Cerebellar nuclear complex (tissue), 1 donor: ENCODE measurements around the gene L3MBTL4.

Experiments
- DNase-seq, 2 experiments: peaks; one replicate each; lab custom pipeline; 2025; lab: John Stamatoyannopoulos, UW

L3MBTL4 gene

DNA sequence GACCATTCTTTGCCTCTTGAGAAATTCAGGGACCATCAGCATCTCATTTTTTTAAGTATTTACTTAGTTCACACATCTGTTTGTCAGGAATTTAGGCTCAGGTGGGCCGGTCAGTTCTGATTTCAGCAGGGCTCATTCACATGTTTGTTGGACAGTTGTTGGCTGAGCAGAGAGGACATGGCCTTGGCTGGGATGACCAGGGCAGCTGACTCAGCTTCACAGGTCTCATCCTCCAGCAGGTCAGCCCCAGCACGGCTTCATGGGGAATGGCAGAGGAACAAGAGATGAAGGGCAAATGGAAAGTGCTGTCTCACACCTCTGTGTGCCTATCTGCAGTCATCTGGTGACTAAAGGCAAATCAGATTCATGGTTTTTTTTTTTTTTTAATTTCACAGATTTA lies 383.3 kb downstream of the L3MBTL4 start:
- DNase-seq = no peak

DNA sequence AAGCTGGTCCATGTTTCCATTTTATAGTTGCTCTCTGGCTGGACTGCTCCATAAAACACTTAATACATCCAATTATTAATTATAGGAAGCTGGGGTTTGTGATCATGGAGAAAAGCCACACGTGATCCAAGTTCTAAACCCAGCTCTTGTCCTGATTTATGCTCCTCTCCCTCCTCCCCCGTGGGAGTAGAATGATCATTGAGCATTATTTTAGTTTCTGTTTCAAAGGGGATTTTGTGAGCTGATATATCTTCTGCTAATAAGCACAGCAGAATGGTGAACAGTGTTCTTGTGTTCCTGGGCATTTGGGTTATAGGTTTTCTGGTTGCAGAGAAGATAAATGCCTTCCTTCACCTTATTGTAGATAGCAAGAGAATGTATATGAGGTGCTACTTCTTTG lies 383.7 kb downstream of the L3MBTL4 start:
- DNase-seq = no peak

DNA sequence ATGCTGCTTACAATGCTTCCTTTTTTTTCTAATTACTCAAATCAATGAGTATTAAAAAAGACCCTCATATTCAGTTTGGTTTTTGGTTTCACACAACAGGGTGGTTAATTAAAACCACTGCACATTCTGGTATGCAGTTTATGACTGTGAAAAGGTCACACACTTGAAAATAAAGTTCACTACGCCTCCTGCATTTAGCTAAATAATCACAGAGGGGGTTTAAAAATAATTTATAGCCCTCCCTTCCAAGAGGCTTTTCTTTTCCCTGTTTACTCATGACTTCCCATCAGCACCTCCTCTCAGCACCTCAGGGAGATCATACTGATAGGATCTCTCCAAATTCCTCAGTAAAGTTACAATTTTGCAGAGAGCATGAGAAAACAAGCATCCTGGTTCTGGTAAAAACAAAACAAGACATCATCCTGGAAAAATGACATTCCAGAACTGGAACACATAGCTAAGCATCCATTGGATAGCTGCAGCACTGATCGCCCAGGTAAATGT lies 389.9 kb downstream of the L3MBTL4 start:
- DNase-seq = no peak

DNA sequence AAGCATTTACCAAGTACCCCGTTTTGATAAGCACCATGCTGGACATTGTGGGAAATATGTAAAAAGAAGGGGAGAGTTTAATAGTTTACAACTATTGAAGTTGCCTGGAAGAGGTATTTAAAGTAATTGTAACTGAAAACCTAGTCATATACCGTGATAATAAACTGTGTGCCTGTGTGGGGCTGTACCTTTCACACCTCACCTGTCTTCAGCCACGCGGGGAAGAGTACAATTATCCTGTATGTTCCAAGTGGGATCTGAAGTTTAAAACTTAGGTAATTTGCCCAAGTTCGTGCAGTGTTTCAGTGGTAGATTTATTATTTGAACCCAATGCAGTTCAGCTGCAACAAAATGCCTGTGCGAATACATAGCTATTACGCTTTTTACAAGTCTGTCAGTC lies 391.2 kb downstream of the L3MBTL4 start:
- no peak for DNase-seq

DNA sequence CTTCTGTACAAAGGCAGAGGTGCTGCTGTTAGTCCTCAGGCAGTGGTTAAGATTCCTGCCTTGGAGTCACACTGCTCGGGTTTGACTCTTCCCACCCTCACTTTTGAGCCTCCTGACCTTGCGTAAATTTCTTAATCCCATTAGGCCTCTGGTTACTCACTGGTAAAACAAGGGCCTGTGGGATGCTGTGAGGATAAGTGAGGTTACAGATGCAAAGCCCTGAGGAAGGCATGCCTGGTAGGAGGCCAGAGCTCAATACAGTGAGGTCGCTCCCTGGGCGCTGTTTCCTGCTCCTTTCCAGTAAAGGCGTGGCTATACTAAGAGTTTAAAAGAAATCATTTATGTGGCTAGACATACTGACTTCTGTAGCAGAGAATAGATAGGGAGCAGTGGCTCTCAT lies 391.9 kb downstream of the L3MBTL4 start:
- no peak for DNase-seq

DNA sequence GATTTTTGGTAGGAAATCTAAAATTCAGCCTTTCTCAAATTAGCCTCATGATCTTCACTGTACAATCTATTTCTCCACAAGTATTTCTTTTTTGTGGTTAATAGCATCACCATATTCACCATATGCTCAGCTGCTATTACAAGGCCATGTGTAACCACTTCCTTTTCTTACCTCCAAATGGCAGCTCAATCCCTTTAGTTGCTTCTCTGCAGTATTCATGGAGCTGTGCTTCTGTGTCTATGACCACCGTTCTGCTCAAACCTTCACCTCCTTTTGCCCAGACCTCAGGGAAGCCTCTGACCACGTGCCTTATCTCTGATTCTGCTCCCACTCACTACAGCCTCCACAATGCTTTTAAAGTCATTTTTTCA lies 392.7 kb downstream of the L3MBTL4 start:
- no peak for DNase-seq

DNA sequence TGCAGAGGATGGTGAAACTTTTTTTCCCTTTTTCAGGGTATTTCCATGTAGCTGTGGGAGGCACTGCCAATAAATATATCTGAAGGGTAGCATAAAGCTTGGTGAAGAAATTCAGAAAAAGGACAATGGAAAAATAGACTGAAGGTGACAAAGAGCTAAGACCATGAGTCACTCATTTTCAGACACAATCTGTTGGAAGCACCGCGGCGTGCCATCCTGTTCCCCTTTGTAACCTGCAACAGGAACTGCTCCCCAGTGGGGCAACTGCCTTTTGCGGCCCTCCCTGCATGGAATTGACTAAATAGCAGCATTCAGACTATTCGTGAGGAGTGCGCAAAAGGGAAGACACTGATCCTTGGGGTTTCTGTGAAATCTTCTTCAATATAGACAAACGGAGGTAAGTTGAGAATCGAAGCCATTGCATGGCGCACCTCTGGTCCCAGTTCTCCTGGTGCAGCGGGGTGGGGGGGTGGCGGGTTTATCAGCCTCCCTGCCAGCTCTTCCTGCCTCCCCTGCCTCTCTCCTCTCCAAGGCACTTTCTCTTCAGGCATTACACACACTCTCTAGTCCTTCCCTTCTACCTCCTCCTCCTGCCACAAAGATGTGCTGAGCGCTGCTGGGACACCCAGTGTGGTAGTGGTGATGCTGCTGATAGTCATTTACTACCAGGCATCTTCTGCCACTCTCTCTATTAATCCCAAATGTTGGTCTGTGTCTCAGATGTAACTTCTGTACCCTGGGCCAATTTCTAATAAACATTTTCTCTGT lies 393.2 kb downstream of the L3MBTL4 start:
- DNase-seq = no peak

DNA sequence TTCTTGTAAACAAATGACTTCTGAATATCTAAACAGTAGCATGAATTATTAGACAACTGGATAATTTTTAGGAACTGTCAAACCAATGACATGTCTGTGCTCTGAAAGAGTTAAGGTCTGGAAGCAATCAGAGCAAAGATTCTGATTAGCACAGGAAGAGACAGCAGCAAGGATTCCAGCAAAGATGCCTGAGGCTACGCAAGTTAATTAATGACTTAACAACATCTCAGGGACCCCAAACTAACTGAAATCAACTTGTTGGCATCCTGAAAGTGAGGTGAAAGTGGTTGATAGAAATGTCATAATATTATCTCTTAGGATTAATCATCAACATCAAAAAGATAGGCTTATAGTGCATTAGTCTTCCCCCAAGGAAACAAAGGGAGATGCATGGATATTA lies 396.0 kb downstream of the L3MBTL4 start:
- DNase-seq = no peak

DNA sequence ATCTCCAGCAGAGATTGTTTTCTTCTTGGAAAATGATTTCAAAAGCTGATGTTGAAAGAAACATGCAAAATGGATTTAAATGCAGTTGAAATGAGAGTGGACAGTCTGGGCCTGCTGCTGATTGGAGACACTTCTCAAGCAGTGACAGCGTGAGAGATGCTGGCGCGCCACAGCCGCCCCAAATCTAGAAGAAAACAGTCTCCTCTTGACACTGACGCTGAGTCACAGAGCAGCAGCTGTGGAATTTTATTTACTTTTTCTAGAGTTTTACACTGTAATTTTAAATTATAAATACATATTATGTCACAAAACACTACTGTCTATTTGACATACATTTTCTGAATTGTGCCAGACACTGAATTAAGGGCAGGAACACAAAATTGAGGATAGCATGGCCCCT lies 397.5 kb downstream of the L3MBTL4 start:
- DNase-seq = no peak

DNA sequence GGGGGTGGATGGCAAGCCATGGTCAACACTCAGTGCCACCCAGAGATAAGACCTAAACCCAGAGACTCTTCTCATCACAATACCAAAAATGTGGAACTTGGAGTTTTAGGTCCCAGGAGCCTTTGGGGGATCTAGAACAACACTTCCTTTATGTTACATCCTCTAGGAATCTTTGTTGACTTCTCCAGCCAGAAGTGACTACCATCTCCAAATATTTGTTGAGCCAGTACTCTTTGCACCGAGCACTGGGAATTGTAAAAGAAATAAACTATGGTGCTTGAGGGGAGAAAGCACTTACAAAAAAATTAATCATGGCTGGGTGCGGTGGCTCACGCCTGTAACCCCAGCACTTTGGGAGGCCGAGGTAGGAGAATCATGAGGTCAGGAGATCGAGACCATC lies 399.3 kb downstream of the L3MBTL4 start:
- no peak for DNase-seq

DNA sequence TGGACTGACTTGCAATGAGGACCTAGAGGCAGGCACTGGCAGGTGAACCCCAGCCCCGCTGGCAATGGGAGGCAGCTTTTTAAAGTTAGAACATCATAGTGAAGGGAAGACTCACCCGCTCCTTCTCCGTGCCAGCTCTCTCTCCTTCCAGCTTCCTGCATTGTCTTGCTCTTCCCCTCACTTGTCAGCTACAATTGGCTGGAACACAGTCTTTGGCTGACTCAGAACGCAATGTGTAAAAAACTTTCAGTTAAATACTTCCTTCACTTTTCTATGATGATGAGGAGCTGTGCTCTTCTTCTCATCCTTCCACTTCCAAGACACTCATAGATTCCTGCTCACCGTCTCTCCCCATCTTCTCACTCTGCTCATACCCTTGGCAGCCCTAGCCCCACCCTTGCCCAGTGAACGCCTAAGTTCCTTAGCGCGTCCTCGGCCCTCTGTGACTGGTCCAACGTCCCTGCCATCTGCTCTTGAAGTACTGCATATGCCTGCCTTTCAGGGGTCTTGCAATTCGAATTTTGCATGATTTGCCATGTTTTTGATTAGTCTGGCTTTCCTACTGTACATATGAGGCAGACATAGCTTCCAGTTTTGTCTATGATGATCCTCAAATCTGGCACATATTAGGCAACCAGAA lies 401.4 kb downstream of the L3MBTL4 start:
- DNase-seq = no peak

DNA sequence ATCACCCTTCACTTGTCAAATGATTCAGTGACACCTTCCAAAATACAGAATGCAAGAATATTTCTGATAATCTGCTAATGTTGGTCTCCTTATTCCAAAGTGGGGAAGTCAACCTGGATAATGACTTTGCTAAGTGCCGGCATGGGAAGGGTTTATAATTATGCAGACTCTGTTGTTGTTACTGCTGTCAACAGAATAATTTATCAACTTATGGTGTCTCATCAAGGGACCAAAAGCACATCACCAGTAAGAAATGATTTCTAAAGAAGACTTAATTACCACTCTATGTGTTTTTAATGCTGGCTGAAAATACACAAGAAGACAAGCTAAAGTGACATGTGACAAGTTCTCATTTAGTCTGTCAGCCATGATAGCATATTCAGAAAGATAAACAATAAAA lies 403.8 kb downstream of the L3MBTL4 start:
- DNase-seq = no peak

DNA sequence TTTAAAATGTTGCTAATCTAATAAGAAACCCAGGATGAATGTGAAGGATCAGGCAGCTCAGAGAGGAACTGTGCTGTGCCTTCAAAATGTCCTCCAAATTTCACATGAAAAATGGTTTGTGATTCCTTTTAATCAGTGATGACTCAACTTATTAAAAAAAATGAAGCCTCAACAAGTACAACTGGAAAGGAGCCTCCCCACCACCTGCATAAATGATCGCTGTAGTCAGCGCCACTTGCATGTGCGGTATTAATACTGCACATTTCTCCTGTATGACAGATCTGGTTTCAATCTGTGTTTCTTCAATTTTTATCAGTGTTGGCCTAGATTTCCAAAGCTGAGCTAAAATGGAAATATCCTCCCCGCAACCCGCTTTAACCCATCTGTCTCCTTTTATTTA lies 404.4 kb downstream of the L3MBTL4 start:
- no peak for DNase-seq

DNA sequence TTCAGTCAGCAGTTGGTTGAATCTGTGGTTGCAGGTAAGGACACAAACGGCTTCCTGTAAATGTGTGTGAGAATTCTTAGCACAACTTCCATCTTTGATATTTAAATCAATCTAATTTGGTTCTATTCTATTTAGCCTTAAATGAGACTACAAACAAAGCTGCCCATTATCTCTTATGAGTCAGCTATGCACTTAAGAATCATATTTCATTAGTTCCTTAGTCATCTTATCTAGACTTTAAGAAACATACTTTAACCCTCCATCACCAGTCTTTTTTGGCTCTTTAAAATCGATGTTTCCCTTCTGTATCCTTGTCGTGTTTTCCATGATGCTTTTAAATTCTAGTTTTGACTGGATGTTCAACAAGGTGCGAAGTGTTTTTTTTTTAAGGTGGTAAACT lies 405.0 kb downstream of the L3MBTL4 start:
- DNase-seq = no peak

DNA sequence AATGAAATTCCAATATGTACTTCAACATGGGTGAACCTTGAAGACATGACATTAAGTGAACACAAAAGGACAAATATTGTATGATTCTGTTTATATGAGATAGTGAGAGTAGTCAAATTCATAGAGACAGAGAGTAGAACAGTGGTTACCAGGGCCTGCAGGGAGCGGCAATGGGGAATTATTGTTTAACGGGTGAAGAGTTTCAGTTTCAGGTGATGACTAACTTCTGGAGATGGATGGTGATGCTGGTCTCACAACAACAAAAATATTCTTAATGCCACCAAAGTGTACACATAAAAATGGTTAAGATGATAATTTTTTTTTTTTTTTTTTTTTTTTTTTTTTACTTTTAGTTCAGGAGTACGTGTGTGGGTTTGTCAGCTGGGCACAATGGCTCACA lies 410.0 kb downstream of the L3MBTL4 start:
- DNase-seq = no peak

DNA sequence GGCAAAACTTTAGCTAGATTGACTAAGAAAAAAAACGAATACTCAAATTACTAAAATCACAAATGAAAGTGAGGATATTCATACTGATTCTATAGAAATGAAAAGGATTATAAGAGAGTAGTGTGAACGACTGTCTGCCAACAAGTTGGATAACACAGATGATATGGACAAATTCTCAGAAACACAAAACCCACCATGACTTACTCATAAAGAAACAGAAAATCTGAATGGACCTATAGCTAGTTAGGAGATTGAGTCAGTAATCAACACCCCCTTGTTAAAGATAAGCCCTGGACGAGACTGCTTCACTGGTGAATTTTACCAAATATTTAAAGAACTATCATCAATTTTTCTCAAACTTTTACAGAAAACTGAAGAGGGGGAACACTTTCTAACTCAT lies 410.6 kb downstream of the L3MBTL4 start:
- no peak for DNase-seq

DNA sequence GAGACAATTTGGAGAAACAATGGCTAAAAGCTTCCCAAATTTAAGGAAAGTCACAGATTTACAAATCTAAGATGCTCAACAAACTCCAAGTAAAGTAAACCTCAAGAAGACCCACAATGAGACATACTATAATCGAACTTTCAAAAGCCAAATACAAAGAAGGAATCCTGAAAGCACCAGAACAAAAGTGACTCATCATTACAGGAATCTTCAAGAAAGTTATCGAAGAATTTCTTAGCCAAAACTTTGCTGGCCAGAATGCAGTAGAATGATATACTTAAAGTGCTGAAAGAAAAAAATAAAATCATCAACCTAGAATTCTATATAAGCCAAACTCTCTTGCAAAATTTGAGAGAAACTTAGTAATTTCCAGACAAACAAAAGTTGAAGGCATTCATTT lies 412.8 kb downstream of the L3MBTL4 start:
- DNase-seq = no peak

DNA sequence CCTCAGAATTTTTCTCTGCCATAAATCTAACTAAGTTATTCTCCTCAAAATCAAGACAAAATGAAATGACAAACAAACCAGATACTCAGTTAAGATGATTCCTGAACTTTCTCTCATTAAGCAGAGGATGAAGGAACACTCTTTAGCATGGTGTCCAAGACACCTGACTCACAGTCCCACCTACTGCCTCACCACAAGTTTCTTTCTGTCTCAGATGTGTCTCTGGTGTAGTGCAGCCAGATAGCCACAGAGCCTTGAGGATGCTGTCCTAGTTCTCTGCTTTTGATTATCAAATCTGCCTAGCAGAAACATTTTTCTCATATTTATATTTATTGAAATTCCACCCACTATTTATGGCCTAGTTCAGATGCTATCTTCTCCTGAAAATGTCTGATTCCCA lies 415.8 kb downstream of the L3MBTL4 start:
- DNase-seq = no peak

DNA sequence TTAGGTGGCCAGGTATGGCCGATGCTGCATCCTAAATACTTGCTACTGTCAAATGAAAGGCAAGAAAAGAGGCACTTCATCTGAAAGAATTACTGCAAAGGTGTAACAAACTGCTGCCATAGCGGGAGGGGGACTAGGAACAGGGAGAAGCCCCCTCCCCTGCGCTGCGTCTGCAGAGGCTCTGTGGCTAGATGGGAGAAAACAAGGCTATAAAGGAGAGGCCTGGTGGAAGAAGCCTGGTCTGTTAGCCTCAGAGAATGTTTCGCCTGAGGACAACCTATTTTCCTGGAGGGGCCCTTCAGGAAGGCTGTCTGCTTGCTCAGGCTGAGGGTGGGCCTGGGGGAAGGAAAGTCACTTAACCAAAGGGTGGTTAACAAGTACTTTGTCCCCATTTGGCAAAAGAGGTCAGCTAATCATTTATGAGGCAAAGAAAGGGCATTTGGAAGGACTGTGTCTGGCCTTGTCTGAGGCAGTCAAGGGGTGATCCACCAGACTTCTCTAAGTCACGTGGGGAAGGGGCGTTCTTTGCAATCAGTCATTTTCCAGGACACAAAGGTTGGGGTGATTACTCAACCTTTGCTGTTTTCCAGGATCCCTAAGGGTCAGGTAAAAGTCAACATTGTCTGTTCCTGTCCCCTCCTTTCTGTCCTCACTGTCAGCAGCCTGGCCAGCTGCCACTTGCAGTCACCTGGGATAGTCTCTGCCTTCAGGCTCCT lies 416.4 kb downstream of the L3MBTL4 start:
- no peak for DNase-seq

DNA sequence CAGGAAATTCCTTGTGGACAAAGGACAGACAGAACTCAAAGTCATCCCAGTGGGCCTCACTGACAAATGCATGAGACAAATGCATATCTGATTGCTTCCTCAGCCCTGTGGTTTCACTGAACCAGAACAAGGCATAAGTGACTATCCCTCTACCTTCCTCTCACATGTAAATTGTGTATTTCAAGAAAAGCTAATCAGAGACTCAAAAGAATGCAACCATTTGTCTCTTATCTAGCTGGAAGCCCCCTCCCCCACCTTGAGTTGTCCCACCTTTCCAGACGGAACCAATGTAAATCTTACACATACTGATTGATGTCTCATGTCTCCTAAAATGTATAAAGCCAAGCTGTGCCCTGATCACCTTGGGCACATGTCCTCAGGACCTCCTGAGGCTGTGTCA lies 417.4 kb downstream of the L3MBTL4 start:
- no peak for DNase-seq

DNA sequence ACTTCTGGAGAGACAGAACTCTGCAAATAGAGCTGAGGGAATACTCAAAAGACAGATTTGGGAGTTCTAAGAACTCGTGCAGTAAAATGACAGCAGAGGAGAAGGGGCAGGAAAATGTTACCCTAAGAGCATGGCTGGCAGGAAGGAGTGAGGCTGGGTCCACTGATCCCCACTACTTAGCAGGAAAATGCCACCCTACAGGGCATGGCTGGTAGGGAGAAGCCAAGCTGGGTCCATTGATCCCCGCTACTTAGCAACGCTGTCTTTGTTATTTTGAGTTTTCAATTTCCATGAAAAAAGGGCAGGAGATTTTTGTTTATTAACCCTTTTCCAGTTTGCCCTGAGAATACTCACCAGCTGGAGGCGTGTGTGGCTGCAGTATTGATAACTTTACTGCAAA lies 419.1 kb downstream of the L3MBTL4 start:
- DNase-seq = no peak

DNA sequence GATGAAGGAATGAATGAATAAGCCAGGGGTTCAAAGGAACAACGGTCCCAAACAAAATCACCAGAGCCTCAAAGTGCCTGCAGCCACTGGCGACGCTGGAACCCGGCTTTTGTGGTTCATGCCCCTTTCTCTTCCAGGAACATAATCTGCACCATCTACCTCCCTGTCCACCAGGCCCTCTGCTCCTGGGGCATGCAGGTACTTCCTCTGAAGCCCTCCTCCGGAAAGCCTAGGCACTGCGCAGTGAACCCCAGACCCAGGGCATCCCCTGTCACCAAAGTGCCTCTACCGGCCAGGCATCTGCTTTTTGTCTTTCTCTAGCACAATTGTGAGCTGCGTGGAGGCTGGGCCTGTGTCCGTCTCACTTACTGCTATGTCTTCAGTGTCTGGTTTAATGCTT lies 420.8 kb downstream of the L3MBTL4 start:
- DNase-seq = no peak

DNA sequence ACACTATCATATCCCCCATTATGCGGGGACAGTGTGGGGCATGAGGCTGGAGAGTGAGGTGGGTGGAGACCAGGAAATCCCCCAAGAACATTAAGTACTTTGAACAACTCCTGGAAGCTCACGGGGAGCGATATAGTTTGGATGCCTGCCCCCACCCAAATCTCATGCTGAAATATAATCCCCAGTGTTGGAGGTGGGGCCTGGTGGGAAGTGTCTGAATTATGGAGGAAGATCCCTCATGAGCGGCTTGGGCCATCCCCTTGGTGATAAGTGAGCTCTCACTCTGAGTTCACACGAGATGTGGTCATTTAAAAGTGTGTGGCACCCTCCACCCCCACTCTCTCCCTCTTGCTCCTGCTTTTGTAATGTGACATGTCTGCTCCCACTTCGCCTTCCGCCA lies 422.3 kb downstream of the L3MBTL4 start:
- DNase-seq = no peak
